ENCODE measurements around the gene SMAD2.

- no peak for TF ChIP-seq CTCF (IDR thresholded peaks at IDR 0.05)
- TF ChIP-seq ZFX (IDR thresholded peaks at IDR 0.05; ENCODE audit: borderline replicate concordance) = no peak
Measured at GRCh38 chr18:47888156-47888555, 42.3 kb downstream of the SMAD2 start.

Data from 22Rv1 (cell line).